Measurements from ENCODE around the gene ROM1.
"Not testable (repeated sequence)": the region's sequence is repeated elsewhere in the genome, so short reads cannot be mapped to it uniquely, and the experiment has no call there.

The ROM1 gene, protein sequence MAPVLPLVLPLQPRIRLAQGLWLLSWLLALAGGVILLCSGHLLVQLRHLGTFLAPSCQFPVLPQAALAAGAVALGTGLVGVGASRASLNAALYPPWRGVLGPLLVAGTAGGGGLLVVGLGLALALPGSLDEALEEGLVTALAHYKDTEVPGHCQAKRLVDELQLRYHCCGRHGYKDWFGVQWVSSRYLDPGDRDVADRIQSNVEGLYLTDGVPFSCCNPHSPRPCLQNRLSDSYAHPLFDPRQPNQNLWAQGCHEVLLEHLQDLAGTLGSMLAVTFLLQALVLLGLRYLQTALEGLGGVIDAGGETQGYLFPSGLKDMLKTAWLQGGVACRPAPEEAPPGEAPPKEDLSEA

DNA sequence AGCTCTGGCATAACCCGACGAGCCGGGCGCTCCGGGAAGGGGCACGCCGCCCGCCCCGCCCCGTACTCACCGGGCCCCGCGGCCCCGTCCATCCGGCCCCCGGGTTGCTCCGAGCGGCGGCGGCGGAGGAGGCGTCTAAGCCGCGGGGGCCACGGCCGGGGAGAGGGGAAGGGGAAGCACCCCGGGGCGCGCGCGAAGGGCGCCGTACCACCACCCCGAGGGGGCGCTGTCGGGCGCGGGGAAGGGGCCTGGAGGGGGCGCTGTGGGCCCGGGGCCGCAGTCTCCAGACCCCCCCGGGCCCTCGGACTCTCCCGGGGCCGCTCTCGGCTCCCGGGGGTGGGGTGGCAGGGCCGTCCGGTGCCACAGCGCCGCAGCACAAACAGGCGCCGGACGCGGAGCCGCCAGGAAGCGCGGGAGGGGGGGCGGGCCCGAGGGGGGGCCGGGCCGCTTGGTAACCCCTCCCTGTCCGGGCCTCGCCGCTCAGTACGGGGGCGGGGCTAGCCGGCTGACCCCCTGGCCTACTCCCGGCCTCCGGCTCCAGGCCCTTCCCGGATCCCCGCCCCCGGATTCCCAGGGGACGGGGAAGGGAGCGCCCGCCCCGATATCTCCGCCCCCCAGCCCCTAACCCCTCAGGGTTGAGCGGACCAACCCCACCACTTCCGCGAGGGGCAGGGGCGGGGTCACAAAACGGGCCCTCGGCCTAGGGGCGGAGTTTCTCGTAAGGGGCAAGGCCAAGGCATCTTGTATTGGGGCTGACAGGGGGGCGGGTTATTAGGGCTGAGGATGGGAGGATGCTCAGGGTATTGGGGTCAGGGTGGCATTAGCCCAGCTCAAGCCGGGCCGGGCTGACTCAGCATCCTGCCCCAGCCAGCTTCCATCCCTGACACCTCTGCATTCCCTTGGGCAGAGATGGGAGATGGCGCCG lies at the start of gene ROM1, which contains the start of gene EML3:
TSS of gene ROM1 (plus strand) at position 892 of the 925 bp plus-strand sequence. CDS start at position 917, 25 bp downstream.
TSS of gene EML3 (minus strand) at position 410 of the 925 bp plus-strand sequence. CDS start at position 92, 318 bp downstream.
- peak within 1 kb of the TSS; percentile 85 for H3K4me3 ChIP-seq (ENCODE audit: low read depth, low read length)
- no peak for TF ChIP-seq POLR2A (IDR thresholded peaks at IDR 0.05; ENCODE audit: extremely low read depth, insufficient read length)
- TF ChIP-seq, protein P1, sequence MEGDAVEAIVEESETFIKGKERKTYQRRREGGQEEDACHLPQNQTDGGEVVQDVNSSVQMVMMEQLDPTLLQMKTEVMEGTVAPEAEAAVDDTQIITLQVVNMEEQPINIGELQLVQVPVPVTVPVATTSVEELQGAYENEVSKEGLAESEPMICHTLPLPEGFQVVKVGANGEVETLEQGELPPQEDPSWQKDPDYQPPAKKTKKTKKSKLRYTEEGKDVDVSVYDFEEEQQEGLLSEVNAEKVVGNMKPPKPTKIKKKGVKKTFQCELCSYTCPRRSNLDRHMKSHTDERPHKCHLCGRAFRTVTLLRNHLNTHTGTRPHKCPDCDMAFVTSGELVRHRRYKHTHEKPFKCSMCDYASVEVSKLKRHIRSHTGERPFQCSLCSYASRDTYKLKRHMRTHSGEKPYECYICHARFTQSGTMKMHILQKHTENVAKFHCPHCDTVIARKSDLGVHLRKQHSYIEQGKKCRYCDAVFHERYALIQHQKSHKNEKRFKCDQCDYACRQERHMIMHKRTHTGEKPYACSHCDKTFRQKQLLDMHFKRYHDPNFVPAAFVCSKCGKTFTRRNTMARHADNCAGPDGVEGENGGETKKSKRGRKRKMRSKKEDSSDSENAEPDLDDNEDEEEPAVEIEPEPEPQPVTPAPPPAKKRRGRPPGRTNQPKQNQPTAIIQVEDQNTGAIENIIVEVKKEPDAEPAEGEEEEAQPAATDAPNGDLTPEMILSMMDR (IDR thresholded peaks at IDR 0.05; ENCODE audit: low read depth, low read length) = peak; percentile 86
- DNase-seq (ENCODE audit: low read depth) = peak; percentile 93

DNA sequence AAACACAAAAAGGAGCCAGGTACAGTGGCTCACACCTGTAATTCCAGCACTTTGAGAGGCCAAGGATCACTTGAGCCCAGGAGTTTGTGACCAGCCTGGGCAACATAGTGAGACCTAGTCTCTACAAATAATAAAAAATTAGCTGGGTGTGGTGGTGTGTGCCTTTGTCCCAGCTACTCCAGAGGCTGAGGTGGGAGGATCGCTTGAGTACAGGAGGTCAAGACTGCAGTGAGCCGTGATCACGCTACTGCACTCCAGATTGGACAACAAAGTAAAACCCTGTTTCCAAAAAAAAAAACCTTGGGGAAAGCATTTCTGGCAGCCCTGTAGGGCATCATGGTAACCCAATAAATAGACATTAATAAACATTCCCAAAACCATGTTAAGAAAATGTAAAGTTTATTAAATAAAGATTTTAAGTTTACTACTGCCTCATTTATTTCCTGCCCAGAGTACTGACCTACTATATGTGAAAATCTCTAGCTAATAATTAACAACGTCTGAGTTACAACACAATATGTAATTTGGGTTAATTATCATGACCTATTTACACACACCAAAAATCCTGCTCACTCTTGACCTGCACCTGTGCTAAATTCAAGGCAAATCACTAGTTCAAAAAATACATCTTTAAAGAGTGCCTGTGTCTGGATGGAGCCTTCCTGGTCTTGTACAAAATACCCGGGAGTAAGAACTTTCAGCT lies 47.8 kb upstream of the ROM1 start:
- TF ChIP-seq POLR2A (IDR thresholded peaks at IDR 0.05; ENCODE audit: extremely low read depth, insufficient read length) (no peak), MYC (IDR thresholded peaks at IDR 0.05; ENCODE audit: low read depth, low read length) (no peak)
- TF ChIP-seq, protein P1 (IDR thresholded peaks at IDR 0.05; ENCODE audit: low read depth, low read length) = no peak
- TF ChIP-seq, protein P2, sequence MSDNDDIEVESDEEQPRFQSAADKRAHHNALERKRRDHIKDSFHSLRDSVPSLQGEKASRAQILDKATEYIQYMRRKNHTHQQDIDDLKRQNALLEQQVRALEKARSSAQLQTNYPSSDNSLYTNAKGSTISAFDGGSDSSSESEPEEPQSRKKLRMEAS (IDR thresholded peaks at IDR 0.05; ENCODE audit: low read depth, low read length) = no peak
- H3K4me3 ChIP-seq (ENCODE audit: low read depth, low read length) = no peak overlapping the region
- DNase-seq (ENCODE audit: low read depth) = no peak

DNA sequence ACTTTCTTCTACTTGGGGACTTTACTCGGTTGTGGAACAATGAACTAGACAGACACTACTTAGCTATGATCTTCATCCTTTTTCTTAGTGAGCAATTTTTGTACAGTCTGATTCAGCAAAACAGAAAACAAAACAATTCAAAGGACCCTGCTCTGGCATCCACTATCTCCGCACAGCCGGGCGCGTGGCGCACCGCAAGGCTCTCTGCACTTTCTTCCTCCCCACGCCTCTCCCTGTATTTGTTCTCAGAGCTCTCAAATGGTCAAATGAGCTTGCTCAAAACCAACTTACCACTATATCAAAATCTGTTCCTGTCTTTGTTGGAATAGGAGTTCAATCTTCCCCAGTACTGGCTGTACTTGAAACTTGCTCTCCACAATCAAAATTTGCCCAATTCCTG lies 46.8 kb upstream of the ROM1 start:
- DNase-seq (ENCODE audit: low read depth) = no peak
- TF ChIP-seq, protein P1 (IDR thresholded peaks at IDR 0.05; ENCODE audit: low read depth, low read length) = no peak
- TF ChIP-seq POLR2A (IDR thresholded peaks at IDR 0.05; ENCODE audit: extremely low read depth, insufficient read length) = no peak
- no peak for TF ChIP-seq MYC (IDR thresholded peaks at IDR 0.05; ENCODE audit: low read depth, low read length)
- TF ChIP-seq, protein P2 (IDR thresholded peaks at IDR 0.05; ENCODE audit: low read depth, low read length) = no peak
- no peak overlapping the region for H3K4me3 ChIP-seq (ENCODE audit: low read depth, low read length)

DNA sequence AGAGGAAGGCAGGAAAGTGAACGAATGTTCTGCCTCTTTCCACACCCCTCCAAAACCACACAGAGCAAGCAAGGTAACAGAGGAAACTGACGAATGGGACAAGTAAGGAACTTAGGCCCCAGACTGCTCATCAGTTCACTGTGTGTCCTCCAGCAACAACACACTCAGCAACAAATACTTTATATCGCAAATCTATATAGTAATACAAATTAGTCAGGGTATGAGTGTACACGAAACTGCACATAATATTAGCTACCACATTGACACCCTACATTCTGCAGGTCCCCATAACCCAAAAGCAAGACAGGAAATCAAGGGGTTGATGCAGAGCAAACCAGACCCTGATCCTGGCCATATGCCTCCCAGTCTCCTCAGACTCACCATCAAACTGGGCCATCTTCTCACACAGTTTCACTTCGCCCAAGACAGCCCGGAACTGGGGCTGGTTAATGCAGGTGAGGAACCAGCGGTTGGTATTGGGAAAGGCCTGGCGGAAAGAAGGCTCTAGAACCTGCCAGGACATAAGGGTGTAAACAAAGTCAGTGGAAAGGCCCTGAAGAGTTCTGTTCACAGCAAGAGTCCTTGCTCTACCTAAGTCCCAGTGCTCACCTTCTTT lies 45.9 kb upstream of the ROM1 start:
- DNase-seq (ENCODE audit: low read depth) = no peak
- H3K4me3 ChIP-seq (ENCODE audit: low read depth, low read length) = no peak overlapping the region
- TF ChIP-seq MYC (IDR thresholded peaks at IDR 0.05; ENCODE audit: low read depth, low read length) = no peak
- TF ChIP-seq, protein P2 (IDR thresholded peaks at IDR 0.05; ENCODE audit: low read depth, low read length) = no peak
- TF ChIP-seq, protein P1 (IDR thresholded peaks at IDR 0.05; ENCODE audit: low read depth, low read length) = no peak
- TF ChIP-seq POLR2A (IDR thresholded peaks at IDR 0.05; ENCODE audit: extremely low read depth, insufficient read length) = no peak

DNA sequence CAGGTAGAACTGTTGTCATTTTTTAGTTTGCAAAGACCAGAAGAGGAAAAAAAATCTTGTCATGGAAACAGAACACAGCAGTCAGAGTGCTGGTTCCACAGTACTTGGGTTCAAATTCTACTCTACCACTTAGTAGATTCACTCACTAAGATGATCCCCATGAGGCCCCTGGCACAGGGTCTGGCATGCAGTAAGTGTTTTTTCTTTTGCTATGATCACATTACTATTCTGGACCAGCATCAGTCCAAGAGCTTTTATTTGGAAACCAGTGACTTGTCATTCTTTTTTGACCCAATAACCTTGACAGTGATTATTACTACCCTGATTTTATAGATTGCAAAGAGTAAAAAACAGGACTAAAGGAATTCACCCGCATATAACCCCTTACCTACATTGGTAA lies 43.4 kb upstream of the ROM1 start:
- no peak overlapping the region for H3K4me3 ChIP-seq (ENCODE audit: low read depth, low read length)
- TF ChIP-seq POLR2A (IDR thresholded peaks at IDR 0.05; ENCODE audit: extremely low read depth, insufficient read length) (no peak), MYC (IDR thresholded peaks at IDR 0.05; ENCODE audit: low read depth, low read length) (no peak)
- TF ChIP-seq, protein P2 (IDR thresholded peaks at IDR 0.05; ENCODE audit: low read depth, low read length) = no peak
- TF ChIP-seq, protein P1 (IDR thresholded peaks at IDR 0.05; ENCODE audit: low read depth, low read length) = no peak
- DNase-seq (ENCODE audit: low read depth) = no peak

DNA sequence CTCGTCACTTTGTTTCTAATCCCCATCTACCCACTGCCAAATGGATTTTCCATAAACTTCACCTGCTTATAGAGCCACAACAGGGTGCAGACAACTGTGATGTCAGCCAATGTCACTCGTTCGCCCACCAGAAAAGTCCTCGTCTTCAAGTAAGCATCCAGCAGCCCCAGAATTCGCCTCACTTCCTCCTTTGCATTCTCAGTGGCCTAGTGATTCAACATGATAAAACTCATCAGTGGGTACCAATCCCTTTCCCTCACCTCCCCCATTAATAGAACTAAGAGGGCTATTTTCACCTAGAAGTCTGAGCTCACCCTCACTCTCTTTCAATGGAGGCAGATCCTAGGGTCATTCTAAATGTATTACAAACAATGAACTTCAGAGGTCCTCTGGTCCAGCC lies 42.2 kb upstream of the ROM1 start:
- not testable (repeated sequence) for DNase-seq (ENCODE audit: low read depth)
- H3K4me3 ChIP-seq (ENCODE audit: low read depth, low read length) = peak overlapping the region; percentile 99

DNA sequence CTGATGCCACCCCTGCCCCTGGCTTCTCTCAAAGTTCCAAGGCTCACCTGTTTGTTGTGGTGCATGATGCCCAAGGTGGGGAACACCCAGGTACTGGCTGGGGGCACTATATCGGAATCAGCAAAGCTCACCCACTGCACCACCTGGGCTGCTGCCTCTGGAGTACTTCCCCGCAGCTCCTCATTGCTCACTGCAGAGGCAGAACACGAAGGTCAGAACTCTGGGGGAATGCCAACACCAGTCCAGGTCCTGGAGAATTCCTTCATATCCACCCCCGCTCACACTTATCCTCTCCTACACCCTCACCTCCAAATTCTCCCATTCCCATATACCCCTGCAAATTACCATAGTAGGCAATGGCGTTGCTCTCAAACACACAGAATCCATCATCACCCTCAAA lies 41.6 kb upstream of the ROM1 start:
- H3K4me3 ChIP-seq (ENCODE audit: low read depth, low read length) = peak overlapping the region; percentile 99
- DNase-seq (ENCODE audit: low read depth) = not testable (repeated sequence)

Measured in NB4 (cell line).